ENCODE results near the gene VASP. TPM values are rescaled to one million over a fixed set of nuclear protein-coding genes. Genes with fewer than 3 reads are reported as not detected.

The VASP gene
- total and polyA plus RNA-seq, 2 of the 13 experiments (the other 11 are each of a cell fraction or from before 2014, with no cell fraction given), result 41.8 to 67.1 TPM

GRCh38 chr19:45478454-45479238 lies 28.6 kb upstream of the VASP start (continued):
- no peak; the same call in 1 of the 2 replicates for TF ChIP-seq ZNF775 (CRISPR knock-in tag; IDR thresholded peaks at IDR 0.05; ENCODE audit: borderline replicate concordance)
- no peak for TF ChIP-seq ZNF20 (CRISPR knock-in tag; IDR thresholded peaks at IDR 0.05)
- no peak for TF ChIP-seq ZBTB42 (CRISPR knock-in tag; IDR thresholded peaks at IDR 0.05)
- TF ChIP-seq GZF1 (CRISPR knock-in tag; IDR thresholded peaks at IDR 0.05), result no peak
- TF ChIP-seq ZFY (CRISPR knock-in tag; IDR thresholded peaks at IDR 0.05), result peak; percentile 43; the same call in 1 of the 2 replicates
- 0 out of 2 replicates have a peak, but pooled peaks have one; percentile 46 for TF ChIP-seq FOXC1 (CRISPR knock-in tag; IDR thresholded peaks at IDR 0.05; ENCODE audit: borderline replicate concordance)
- peak; percentile 52; the same call in 1 of the 2 replicates for TF ChIP-seq ZSCAN20 (CRISPR knock-in tag; IDR thresholded peaks at IDR 0.05; ENCODE audit: borderline replicate concordance)
- TF ChIP-seq MNT (IDR thresholded peaks at IDR 0.05), result no peak
- TF ChIP-seq RFXANK (CRISPR knock-in tag; IDR thresholded peaks at IDR 0.05), result no peak
- peak; percentile 34 for TF ChIP-seq PHF5A (CRISPR knock-in tag; IDR thresholded peaks at IDR 0.05; ENCODE audit: low read depth, unreplicated experiment)
- TF ChIP-seq POLR2AphosphoS5 (IDR thresholded peaks at IDR 0.05; ENCODE audit: low read depth, low read length), result no peak
- peak; percentile 96 for TF ChIP-seq SMC3 (IDR thresholded peaks at IDR 0.05; ENCODE audit: low read length)
- TF ChIP-seq DBP (CRISPR knock-in tag; IDR thresholded peaks at IDR 0.05; ENCODE audit: not compliant biosample characterization), result no peak
- peak; percentile 64 for TF ChIP-seq RBM22 (optimal IDR thresholded peaks at IDR 0.05; ENCODE audit: low read length)
- TF ChIP-seq ATF5 (CRISPR knock-in tag; IDR thresholded peaks at IDR 0.05; ENCODE audit: low read depth), result no peak
- TF ChIP-seq ADNP (CRISPR knock-in tag; IDR thresholded peaks at IDR 0.05), result 0 out of 2 replicates have a peak, but pooled peaks have one; percentile 47
- no peak for TF ChIP-seq ZNF569 (CRISPR knock-in tag; IDR thresholded peaks at IDR 0.05; ENCODE audit: borderline replicate concordance)
- no peak for TF ChIP-seq CCDC6 (CRISPR knock-in tag; IDR thresholded peaks at IDR 0.05)
- no peak for TF ChIP-seq GATA4 (IDR thresholded peaks at IDR 0.05; ENCODE audit: borderline replicate concordance, low read depth)
- TF ChIP-seq MTA3 (CRISPR knock-in tag; IDR thresholded peaks at IDR 0.05), result no peak
- no peak for TF ChIP-seq ZNF432 (CRISPR knock-in tag; IDR thresholded peaks at IDR 0.05; ENCODE audit: borderline replicate concordance)
- peak; percentile 95 for TF ChIP-seq ZNF143 (CRISPR knock-in tag; IDR thresholded peaks at IDR 0.05)
- no peak for TF ChIP-seq ZNF639 (CRISPR knock-in tag; conservative IDR thresholded peaks at IDR 0.05)
